ENCODE data around the gene FSCN2. TPM values are rescaled to one million over a fixed set of nuclear protein-coding genes. Genes with fewer than 3 reads are reported as not detected.

Gene FSCN2
- total RNA-seq, 1 experiment from 2014 or later = 2.9 TPM

GRCh38 chr17:81545160-81545949 lies 17.2 kb downstream of the FSCN2 start:
- H3K36me3 ChIP-seq (ENCODE audit: control insufficient read depth, insufficient read depth, low read length) = peaks cover 2% of the 10 kb centered on the region
- Mint-ChIP-seq H3K27me3 (ENCODE audit: insufficient read depth, unreplicated experiment) (no peaks in the 10 kb centered on the region), H3K27ac (ENCODE audit: unreplicated experiment) (no peak overlapping the region), H3K36me3 (ENCODE audit: insufficient read depth, unreplicated experiment) (peaks cover 48% of the 10 kb centered on the region), H3K4me1 (ENCODE audit: low read depth, unreplicated experiment) (no peaks in the 10 kb centered on the region), H3K9me3 (ENCODE audit: unreplicated experiment) (no peaks in the 10 kb centered on the region), H3K4me3 (ENCODE audit: unreplicated experiment) (no peak overlapping the region)
- ChIA-PET POLR2A (no interaction called here), CTCF (no interaction called here)
- TF ChIP-seq CTCF (IDR thresholded peaks at IDR 0.05; ENCODE audit: insufficient read depth in 1 of 2, low read depth in 1 of 2, low read length in 1 of 2, severe bottlenecking in 1 of 2, unreplicated experiment in 1 of 2) = no peak
- no peaks in the 10 kb centered on the region for H3K4me1 ChIP-seq
- BruUV-seq (replicated peaks) = no TSS peak
- no peaks in the 10 kb centered on the region for H3K9me3 ChIP-seq
- H3K27me3 ChIP-seq (replicated peaks; ENCODE audit: control insufficient read depth, insufficient read depth, low read length) = no peaks in the 10 kb centered on the region
- DNase-seq = no peak
- intact Hi-C loops (cut with micrococcal nuclease; ENCODE audit: unreplicated experiment) = no loop called here
- no peak overlapping the region for H3K4me3 ChIP-seq (ENCODE audit: low read depth, low read length)

GRCh38 chr17:81546906-81547613 lies 18.9 kb downstream of the FSCN2 start:
- H3K4me1 Mint-ChIP-seq (ENCODE audit: low read depth, unreplicated experiment) = no peaks in the 10 kb centered on the region
- POLR2A ChIA-PET = no interaction called here
- no peak for DNase-seq
- H3K4me3 Mint-ChIP-seq (ENCODE audit: unreplicated experiment) = no peak overlapping the region
- H3K4me1 ChIP-seq = no peaks in the 10 kb centered on the region
- no peaks in the 10 kb centered on the region for H3K27me3 Mint-ChIP-seq (ENCODE audit: insufficient read depth, unreplicated experiment)
- H3K36me3 ChIP-seq (ENCODE audit: control insufficient read depth, insufficient read depth, low read length) = peaks cover 3% of the 10 kb centered on the region
- no peaks in the 10 kb centered on the region for H3K9me3 Mint-ChIP-seq (ENCODE audit: unreplicated experiment)
- CTCF ChIA-PET = interaction anchor here (0.8 kb wide), 1 partner anchor 66 kb away, joined by 4 read pairs; no protein-coding TSS in a partner anchor
- H3K36me3 Mint-ChIP-seq (ENCODE audit: insufficient read depth, unreplicated experiment) = peaks cover 48% of the 10 kb centered on the region
- no TSS peak for BruUV-seq (replicated peaks)
- no peaks in the 10 kb centered on the region for H3K9me3 ChIP-seq
- no peak overlapping the region for H3K27ac Mint-ChIP-seq (ENCODE audit: unreplicated experiment)
- no peaks in the 10 kb centered on the region for H3K27me3 ChIP-seq (replicated peaks; ENCODE audit: control insufficient read depth, insufficient read depth, low read length)
- H3K4me3 ChIP-seq (ENCODE audit: low read depth, low read length) = no peak overlapping the region
- no peak for TF ChIP-seq CTCF (IDR thresholded peaks at IDR 0.05; ENCODE audit: insufficient read depth in 1 of 2, low read depth in 1 of 2, low read length in 1 of 2, severe bottlenecking in 1 of 2, unreplicated experiment in 1 of 2)
- intact Hi-C loops (cut with micrococcal nuclease; ENCODE audit: unreplicated experiment) = no loop called here

GRCh38 chr17:81547614-81547982 lies 19.4 kb downstream of the FSCN2 start:
- peaks cover 3% of the 10 kb centered on the region for H3K36me3 ChIP-seq (ENCODE audit: control insufficient read depth, insufficient read depth, low read length)
- no peaks in the 10 kb centered on the region for H3K9me3 ChIP-seq

More at GRCh38 chr17:81547614-81547982, 19.4 kb downstream of the FSCN2 start:
- no TSS peak for BruUV-seq (replicated peaks)
- POLR2A ChIA-PET = no interaction called here
- no peaks in the 10 kb centered on the region for H3K27me3 Mint-ChIP-seq (ENCODE audit: insufficient read depth, unreplicated experiment)
- no peaks in the 10 kb centered on the region for H3K4me1 Mint-ChIP-seq (ENCODE audit: low read depth, unreplicated experiment)
- intact Hi-C loops (cut with micrococcal nuclease; ENCODE audit: unreplicated experiment) = no loop called here
- H3K36me3 Mint-ChIP-seq (ENCODE audit: insufficient read depth, unreplicated experiment) = peaks cover 52% of the 10 kb centered on the region
- no peak for DNase-seq
- H3K4me3 ChIP-seq (ENCODE audit: low read depth, low read length) = no peak overlapping the region
- no peak overlapping the region for H3K4me3 Mint-ChIP-seq (ENCODE audit: unreplicated experiment)
- CTCF ChIA-PET = no interaction called here
- TF ChIP-seq CTCF (IDR thresholded peaks at IDR 0.05; ENCODE audit: insufficient read depth in 1 of 2, low read depth in 1 of 2, low read length in 1 of 2, severe bottlenecking in 1 of 2, unreplicated experiment in 1 of 2) = no peak
- H3K9me3 Mint-ChIP-seq (ENCODE audit: unreplicated experiment) = no peaks in the 10 kb centered on the region
- H3K27me3 ChIP-seq (replicated peaks; ENCODE audit: control insufficient read depth, insufficient read depth, low read length) = no peaks in the 10 kb centered on the region
- H3K4me1 ChIP-seq = no peaks in the 10 kb centered on the region
- H3K27ac Mint-ChIP-seq (ENCODE audit: unreplicated experiment) = no peak overlapping the region
